HPDE6-E6E7 (cell line): Measurements from ENCODE around the gene SENP3.

Source experiments
- DNase-seq: peaks from one replicate; pipeline ENCODE4 v3.0.0; 2011; ENCODE audit warnings: missing footprints; ENCODE audit errors: extremely low spot score

SENP3 gene

GRCh38 chr17:7556627-7557026 lies 5.1 kb upstream of the SENP3 start:
- DNase-seq: no peak

- DNase-seq: no peak
Measured at GRCh38 chr17:7557147-7557764, 4.5 kb upstream of the SENP3 start.

GRCh38 chr17:7557775-7558543 lies 3.8 kb upstream of the SENP3 start:
- peak; percentile 68 for DNase-seq

- no peak for DNase-seq
Measured at GRCh38 chr17:7558544-7559319, 3.0 kb upstream of the SENP3 start, which contains the start of gene TNFSF13. TSS of gene TNFSF13 (plus strand) at chr17:7558750. CDS start at chr17:7559040, 290 bp downstream.

GRCh38 chr17:7559320-7560171 lies 2.2 kb upstream of the SENP3 start:
- no peak for DNase-seq

GRCh38 chr17:7560172-7561027 lies 1.3 kb upstream of the SENP3 start:
- DNase-seq: no peak

GRCh38 chr17:7561028-7561575 lies 617 bp upstream of the SENP3 start:
- DNase-seq: peak; percentile 91

- DNase-seq: no peak
Measured at GRCh38 chr17:7562208-7562605, 488 bp downstream of the SENP3 start.

- no peak for DNase-seq
Measured at GRCh38 chr17:7563115-7563869, 1.6 kb downstream of the SENP3 start.

- DNase-seq: no peak
Measured at GRCh38 chr17:7569571-7569970, 7.9 kb downstream of the SENP3 start.

GRCh38 chr17:7570351-7570750 lies 8.6 kb downstream of the SENP3 start:
- no peak for DNase-seq

GRCh38 chr17:7572338-7572587 lies 10.5 kb downstream of the SENP3 start:
- peak; percentile 99 for DNase-seq

GRCh38 chr17:7572588-7573323 lies 11.0 kb downstream of the SENP3 start:
- no peak for DNase-seq

- no peak for DNase-seq
Measured at GRCh38 chr17:7573324-7574080, 11.8 kb downstream of the SENP3 start.

- DNase-seq: no peak
Measured at GRCh38 chr17:7574176-7574953, 12.6 kb downstream of the SENP3 start.

- no peak for DNase-seq
Measured at GRCh38 chr17:7575481-7575883, 13.8 kb downstream of the SENP3 start.

GRCh38 chr17:7575959-7576358 lies 14.2 kb downstream of the SENP3 start:
- no peak for DNase-seq
